HepG2 (cell line): ENCODE measurements around the gene NAV2. TPM values are rescaled to one million over a fixed set of nuclear protein-coding genes. Genes with fewer than 3 reads are reported as not detected.

Source experiments
- ARNT2 ChIP-seq: sonication (generic); formaldehyde crosslinking; IDR thresholded peaks from 2 replicates; pipeline ENCODE4 v1.8.0; 2022; ENCODE audit warnings: mild to moderate bottlenecking, low read depth, missing genetic modification reagents, moderate library complexity
- ATF3 ChIP-seq: sonication (generic); formaldehyde crosslinking; IDR thresholded peaks from 2 replicates; pipeline ENCODE4 v1.4.0; 2020; ENCODE audit warnings: missing genetic modification reagents
- CENPX ChIP-seq: sonication (generic); formaldehyde crosslinking; IDR thresholded peaks from 2 replicates; pipeline ENCODE4 v1.9.0; 2021; ENCODE audit warnings: mild to moderate bottlenecking, missing genetic modification reagents, moderate library complexity
- FUBP1 ChIP-seq: sonication (generic); formaldehyde crosslinking; IDR thresholded peaks from 2 replicates; pipeline ENCODE4 v1.5.1; 2020; ENCODE audit warnings: missing genetic modification reagents, mild to moderate bottlenecking, borderline replicate concordance
- HNRNPUL1 ChIP-seq: fragments of 200-400 bp; formaldehyde crosslinking; IDR thresholded peaks from 2 replicates; pipeline ENCODE4 v1.6.1; 2017; ENCODE audit warnings: low read depth, mild to moderate bottlenecking, low read length, moderate library complexity
- KLF9 ChIP-seq: IDR thresholded peaks from 2 replicates; pipeline ENCODE4 v1.6.1; 2016; ENCODE audit warnings: low read depth
- KMT2B ChIP-seq: IDR thresholded peaks from 2 replicates; pipeline ENCODE4 v1.6.1; 2016; ENCODE audit warnings: missing genetic modification reagents, missing compliant biosample characterization
- LRRFIP1 ChIP-seq: sonication (generic); formaldehyde crosslinking; conservative IDR thresholded peaks from 2 replicates; pipeline ENCODE4 v1.4.0; 2020; ENCODE audit warnings: missing genetic modification reagents
- MIER2 ChIP-seq: IDR thresholded peaks from 2 replicates; pipeline ENCODE4 v1.6.1; 2016; ENCODE audit warnings: missing biosample characterization, missing genetic modification reagents
- PBX2 ChIP-seq: IDR thresholded peaks from 2 replicates; pipeline ENCODE4 v1.6.1; 2016; ENCODE audit warnings: control low read depth
- RCOR2 ChIP-seq: IDR thresholded peaks from 2 replicates; pipeline ENCODE4 v1.6.1; 2016; ENCODE audit warnings: missing biosample characterization, missing genetic modification reagents
- SKI ChIP-seq: fragments of 450-650 bp; IDR thresholded peaks from one replicate; pipeline ENCODE4 v1.6.1; 2018; ENCODE audit warnings: mild to moderate bottlenecking; ENCODE audit not compliant: partially characterized antibody
- ZBTB1 ChIP-seq: sonication (generic); formaldehyde crosslinking; IDR thresholded peaks from 2 replicates; pipeline ENCODE4 v1.4.0; 2020; ENCODE audit warnings: missing genetic modification reagents, borderline replicate concordance
- ZBTB42 ChIP-seq: sonication (generic); formaldehyde crosslinking; IDR thresholded peaks from 2 replicates; pipeline ENCODE4 v1.5.0; 2020; ENCODE audit warnings: mild to moderate bottlenecking, missing genetic modification reagents
- ZFP36 ChIP-seq: fragments of 150-350 bp; IDR thresholded peaks from 2 replicates; pipeline ENCODE4 v1.6.1; 2018; ENCODE audit warnings: borderline replicate concordance, low read length, low read depth; ENCODE audit not compliant: partially characterized antibody
- ZNF180 ChIP-seq: sonication (generic); formaldehyde crosslinking; IDR thresholded peaks from 2 replicates; pipeline ENCODE4 v1.4.0; 2020; ENCODE audit warnings: low read depth, missing genetic modification reagents, borderline replicate concordance
- ZNF225 ChIP-seq: sonication (generic); formaldehyde crosslinking; IDR thresholded peaks from 2 replicates; pipeline ENCODE4 v1.4.0; 2020; ENCODE audit warnings: mild to moderate bottlenecking, missing genetic modification reagents
- ZNF275 ChIP-seq: sonication (generic); formaldehyde crosslinking; IDR thresholded peaks from 2 replicates; pipeline ENCODE4 v1.8.0; 2022; ENCODE audit warnings: missing genetic modification reagents, mild to moderate bottlenecking, inconsistent platforms, borderline replicate concordance
- ZNF839 ChIP-seq: sonication (generic); formaldehyde crosslinking; IDR thresholded peaks from 2 replicates; pipeline ENCODE4 v1.4.0; 2020; ENCODE audit warnings: missing genetic modification reagents, mild to moderate bottlenecking, borderline replicate concordance
- polyA plus RNA-seq, 8 experiments: library from polyadenylated mRNA; depleted of rRNA in 3 of 8; stranded (reverse) in 7 of 8; unstranded in 1 of 8; fragments of >200 nt; fragmentation: Illumina TruSeq in 4 of 8; extraction: Trizol in 4 of 8; gene quantifications; 2 replicates each; pipeline versions ENCODE4 v1.2.1 to v1.2.3, GENCODE V29; 2011 to 2016; ENCODE audit warnings: low read depth in 4 of 8, missing spikeins in 1 of 8, mixed read lengths in 1 of 8; ENCODE audit not compliant: insufficient read depth in 1 of 8
- total RNA-seq, 5 experiments: library from RNA; depleted of rRNA; stranded (reverse); fragments of >200 nt; fragmentation: Illumina TruSeq; extraction: Trizol; gene quantifications; 2 replicates each; pipeline ENCODE4 v1.2.3, GENCODE V29; 2016; ENCODE audit warnings: low read depth in 1 of 5
- TF ChIP-seq, protein P1 (sequence below): IDR thresholded peaks from 2 replicates; pipeline ENCODE4 v1.6.1; 2016; ENCODE audit warnings: missing compliant biosample characterization, missing genetic modification reagents, borderline replicate concordance

The NAV2 gene
- total and polyA plus RNA-seq, 2 of the 13 experiments (the other 11 are each of a cell fraction or from before 2014, with no cell fraction given), result 9.3 to 34.6 TPM

GRCh38 chr11:19978668-19979518 is 266.3 kb downstream of the NAV2 start (continued):
- TF ChIP-seq ZNF275 (no peak), KMT2B (CRISPR knock-in tag) (peak; percentile 50; the same call in 1 of the 2 replicates), ZNF225 (CRISPR knock-in tag) (no peak), ARNT2 (no peak), ZNF180 (no peak), PBX2 (CRISPR knock-in tag) (no peak), HNRNPUL1 (no peak), CENPX (no peak), ZBTB1 (CRISPR knock-in tag) (no peak), RCOR2 (no peak), ATF3 (peak; percentile 91), FUBP1 (CRISPR knock-in tag) (no peak), MIER2 (no peak), ZFP36 (no peak), LRRFIP1 (no peak), ZBTB42 (CRISPR knock-in tag) (no peak), SKI (peak; percentile 43), ZNF839 (no peak), KLF9 (no peak)
- TF ChIP-seq, protein P1, sequence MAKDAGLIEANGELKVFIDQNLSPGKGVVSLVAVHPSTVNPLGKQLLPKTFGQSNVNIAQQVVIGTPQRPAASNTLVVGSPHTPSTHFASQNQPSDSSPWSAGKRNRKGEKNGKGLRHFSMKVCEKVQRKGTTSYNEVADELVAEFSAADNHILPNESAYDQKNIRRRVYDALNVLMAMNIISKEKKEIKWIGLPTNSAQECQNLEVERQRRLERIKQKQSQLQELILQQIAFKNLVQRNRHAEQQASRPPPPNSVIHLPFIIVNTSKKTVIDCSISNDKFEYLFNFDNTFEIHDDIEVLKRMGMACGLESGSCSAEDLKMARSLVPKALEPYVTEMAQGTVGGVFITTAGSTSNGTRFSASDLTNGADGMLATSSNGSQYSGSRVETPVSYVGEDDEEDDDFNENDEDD (CRISPR knock-in tag), result no peak
